ENCODE data around the gene CST2. TPM values are rescaled to one million over a fixed set of nuclear protein-coding genes. Genes with fewer than 3 reads are reported as not detected.
A peak's percentile ranks its signal among the peaks of the same experiment; 100 is the strongest.
"Not testable (repeated sequence)": the region's sequence is repeated elsewhere in the genome, so short reads cannot be mapped to it uniquely, and the experiment has no call there.

The CST2 gene
- total RNA-seq, 1 donor from 2014 or later, result 1.5 TPM

- Mint-ChIP-seq H3K4me3 (no peak overlapping the region), H3K36me3 (no peaks in the 10 kb centered on the region), H3K9me3 (no peaks in the 10 kb centered on the region), H3K27me3 (ENCODE audit: low read depth) (peaks cover 4% of the 10 kb centered on the region), H3K27ac (peak overlapping the region; percentile 79), H3K4me1 (peaks cover 10% of the 10 kb centered on the region)
- no peak for DNase-seq (ENCODE audit: low spot score in 2 of 2, unreplicated experiment in 2 of 2)
- no peak for TF ChIP-seq CTCF (IDR thresholded peaks at IDR 0.05; ENCODE audit: unreplicated experiment)
Observed at GRCh38 chr20:23823621-23824324, 2.8 kb downstream of the CST2 start.

- H3K36me3 Mint-ChIP-seq, result no peaks in the 10 kb centered on the region
- no peak overlapping the region for H3K4me3 Mint-ChIP-seq
- peaks cover 1% of the 10 kb centered on the region for H3K9me3 Mint-ChIP-seq
- no peak for TF ChIP-seq CTCF (IDR thresholded peaks at IDR 0.05; ENCODE audit: unreplicated experiment)
- H3K27me3 Mint-ChIP-seq (ENCODE audit: low read depth), result peaks cover 4% of the 10 kb centered on the region
- peaks cover 10% of the 10 kb centered on the region for H3K4me1 Mint-ChIP-seq
- DNase-seq (ENCODE audit: low spot score in 2 of 2, unreplicated experiment in 2 of 2), result no peak
- peak overlapping the region; percentile 79 for H3K27ac Mint-ChIP-seq
Observed at GRCh38 chr20:23823111-23823510, 3.4 kb downstream of the CST2 start.

- peaks cover 4% of the 10 kb centered on the region for H3K27me3 Mint-ChIP-seq (ENCODE audit: low read depth)
- no peak for DNase-seq (ENCODE audit: low spot score in 2 of 2, unreplicated experiment in 2 of 2)
- H3K9me3 Mint-ChIP-seq, result peaks cover 3% of the 10 kb centered on the region
- no peak overlapping the region for H3K4me3 Mint-ChIP-seq
- TF ChIP-seq CTCF (IDR thresholded peaks at IDR 0.05; ENCODE audit: unreplicated experiment), result no peak
- H3K4me1 Mint-ChIP-seq, result peaks cover 5% of the 10 kb centered on the region
- H3K27ac Mint-ChIP-seq, result no peak overlapping the region
- no peaks in the 10 kb centered on the region for H3K36me3 Mint-ChIP-seq
Observed at GRCh38 chr20:23820493-23820892, 6.0 kb downstream of the CST2 start.

GRCh38 chr20:23811559-23811958, 15.0 kb downstream of the CST2 start:
- H3K9me3 Mint-ChIP-seq, result not testable (repeated sequence)

GRCh38 chr20:23810349-23810748, 16.2 kb downstream of the CST2 start:
- not testable (repeated sequence) for H3K4me1 Mint-ChIP-seq; H3K9me3 Mint-ChIP-seq; DNase-seq (ENCODE audit: low spot score in 2 of 2, unreplicated experiment in 2 of 2); H3K36me3 Mint-ChIP-seq; H3K4me3 Mint-ChIP-seq; H3K27ac Mint-ChIP-seq
- H3K27me3 Mint-ChIP-seq (ENCODE audit: low read depth), result peaks cover 23% of the 10 kb centered on the region

More at GRCh38 chr20:23811559-23811958, 15.0 kb downstream of the CST2 start:
- peaks cover 17% of the 10 kb centered on the region for H3K27me3 Mint-ChIP-seq (ENCODE audit: low read depth)
- H3K4me3 Mint-ChIP-seq; H3K4me1 Mint-ChIP-seq; H3K36me3 Mint-ChIP-seq; DNase-seq (ENCODE audit: low spot score in 2 of 2, unreplicated experiment in 2 of 2); H3K27ac Mint-ChIP-seq: not testable (repeated sequence)

- Mint-ChIP-seq H3K27ac (no peak overlapping the region), H3K9me3 (no peaks in the 10 kb centered on the region), H3K4me1 (no peaks in the 10 kb centered on the region), H3K4me3 (no peak overlapping the region), H3K27me3 (ENCODE audit: low read depth) (peaks cover 22% of the 10 kb centered on the region), H3K36me3 (no peaks in the 10 kb centered on the region)
- DNase-seq (ENCODE audit: low spot score in 2 of 2, unreplicated experiment in 2 of 2), result no peak
- no peak for TF ChIP-seq CTCF (IDR thresholded peaks at IDR 0.05; ENCODE audit: unreplicated experiment)
Observed at GRCh38 chr20:23800865-23801264, 25.7 kb downstream of the CST2 start.

Measured in mesothelial cell of epicardium (in vitro differentiated cells).